Astrocyte of the spinal cord (primary cell): ENCODE data around the gene POMT2.

Experiments used
- DNase-seq: peaks from one replicate; pipeline ENCODE4 v3.0.0; 2011; ENCODE audit warnings: low read depth, low spot score
- H3K4me3 ChIP-seq: 2 replicates; pipeline ENCODE4 v1.5.1; 2011; ENCODE audit warnings: low read depth, mild to moderate bottlenecking, low read length, moderate library complexity
- in situ Hi-C: cut with HindIII; loops from 2 replicates; pipeline ENCODE4 v1.10.0; 2017; ENCODE audit warnings: low sequenced_read_pairs
- TF ChIP-seq, protein P1 (sequence below): IDR thresholded peaks from 2 replicates; pipeline ENCODE4 v1.5.1; 2012; ENCODE audit warnings: low read depth, mild to moderate bottlenecking, low read length, inconsistent platforms

Gene POMT2

DNA sequence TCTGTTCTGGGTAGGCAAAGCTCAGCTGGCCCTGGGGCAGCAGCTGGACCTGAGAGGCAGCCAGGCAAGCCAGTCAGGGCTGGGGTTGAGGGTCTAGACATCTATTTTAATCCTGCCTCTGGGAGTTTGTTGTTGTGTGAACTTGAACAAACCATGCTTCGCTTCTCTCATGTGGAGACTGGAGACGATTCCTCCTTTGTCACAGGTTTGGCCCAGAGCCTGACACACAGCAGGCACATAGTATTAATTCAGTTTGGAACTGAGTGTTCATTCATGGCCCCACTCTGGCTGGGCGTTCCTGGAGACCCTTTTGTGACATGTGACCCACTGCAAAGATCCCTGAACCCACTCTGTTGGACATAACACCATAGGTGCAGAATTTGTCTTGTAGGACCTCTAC lies 89.0 kb downstream of the POMT2 start:
- DNase-seq, result no peak
- H3K4me3 ChIP-seq, result no peak overlapping the region
- TF ChIP-seq, protein P1, sequence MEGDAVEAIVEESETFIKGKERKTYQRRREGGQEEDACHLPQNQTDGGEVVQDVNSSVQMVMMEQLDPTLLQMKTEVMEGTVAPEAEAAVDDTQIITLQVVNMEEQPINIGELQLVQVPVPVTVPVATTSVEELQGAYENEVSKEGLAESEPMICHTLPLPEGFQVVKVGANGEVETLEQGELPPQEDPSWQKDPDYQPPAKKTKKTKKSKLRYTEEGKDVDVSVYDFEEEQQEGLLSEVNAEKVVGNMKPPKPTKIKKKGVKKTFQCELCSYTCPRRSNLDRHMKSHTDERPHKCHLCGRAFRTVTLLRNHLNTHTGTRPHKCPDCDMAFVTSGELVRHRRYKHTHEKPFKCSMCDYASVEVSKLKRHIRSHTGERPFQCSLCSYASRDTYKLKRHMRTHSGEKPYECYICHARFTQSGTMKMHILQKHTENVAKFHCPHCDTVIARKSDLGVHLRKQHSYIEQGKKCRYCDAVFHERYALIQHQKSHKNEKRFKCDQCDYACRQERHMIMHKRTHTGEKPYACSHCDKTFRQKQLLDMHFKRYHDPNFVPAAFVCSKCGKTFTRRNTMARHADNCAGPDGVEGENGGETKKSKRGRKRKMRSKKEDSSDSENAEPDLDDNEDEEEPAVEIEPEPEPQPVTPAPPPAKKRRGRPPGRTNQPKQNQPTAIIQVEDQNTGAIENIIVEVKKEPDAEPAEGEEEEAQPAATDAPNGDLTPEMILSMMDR, result no peak
- in situ Hi-C loops, result no loop called here

DNA sequence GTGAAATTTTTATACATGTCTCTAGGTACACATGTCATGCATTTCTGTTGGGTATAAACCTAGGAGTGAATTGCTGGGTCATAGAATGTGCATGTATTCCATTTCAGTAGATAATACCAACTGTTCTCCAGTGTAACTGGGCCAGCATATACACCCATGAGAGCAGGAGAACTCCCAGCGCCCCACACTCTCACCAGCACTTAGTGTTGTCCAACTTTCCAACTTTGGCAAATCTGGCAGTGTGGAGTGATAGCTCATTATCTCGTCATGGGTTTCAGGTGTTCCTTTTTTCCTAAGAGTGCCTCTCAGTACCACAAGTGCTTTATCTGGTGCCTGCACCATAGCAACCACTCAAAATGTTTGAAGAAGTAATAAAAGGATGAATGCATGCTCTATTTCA lies 89.8 kb downstream of the POMT2 start:
- TF ChIP-seq, protein P1, result no peak
- in situ Hi-C loops, result no loop called here
- DNase-seq, result no peak

DNA sequence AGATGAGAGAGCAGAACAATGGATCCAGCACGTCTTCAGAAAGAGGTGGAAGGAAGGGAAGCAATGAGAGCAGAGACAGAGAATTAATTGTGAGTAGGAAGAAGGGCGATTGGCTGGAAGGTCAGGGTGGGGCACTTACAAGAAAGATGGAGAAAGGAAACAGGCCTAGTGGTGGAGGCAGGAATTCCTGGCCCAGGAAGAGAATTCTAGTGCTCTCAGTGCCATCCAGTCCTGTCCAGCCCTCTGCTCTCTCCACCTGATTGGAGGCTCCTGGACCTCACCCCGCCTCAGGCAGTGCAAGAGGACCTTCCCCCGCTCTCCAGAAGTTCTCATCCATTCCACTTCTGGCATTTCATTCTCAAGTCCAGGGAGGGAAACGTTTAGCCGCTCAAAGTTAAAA lies 92.6 kb downstream of the POMT2 start:
- in situ Hi-C loops, result no loop called here
- TF ChIP-seq, protein P1, result no peak
- no peak for DNase-seq
- H3K4me3 ChIP-seq, result no peak overlapping the region

More for the DNA sequence above, 89.8 kb downstream of the POMT2 start:
- H3K4me3 ChIP-seq, result no peak overlapping the region

DNA sequence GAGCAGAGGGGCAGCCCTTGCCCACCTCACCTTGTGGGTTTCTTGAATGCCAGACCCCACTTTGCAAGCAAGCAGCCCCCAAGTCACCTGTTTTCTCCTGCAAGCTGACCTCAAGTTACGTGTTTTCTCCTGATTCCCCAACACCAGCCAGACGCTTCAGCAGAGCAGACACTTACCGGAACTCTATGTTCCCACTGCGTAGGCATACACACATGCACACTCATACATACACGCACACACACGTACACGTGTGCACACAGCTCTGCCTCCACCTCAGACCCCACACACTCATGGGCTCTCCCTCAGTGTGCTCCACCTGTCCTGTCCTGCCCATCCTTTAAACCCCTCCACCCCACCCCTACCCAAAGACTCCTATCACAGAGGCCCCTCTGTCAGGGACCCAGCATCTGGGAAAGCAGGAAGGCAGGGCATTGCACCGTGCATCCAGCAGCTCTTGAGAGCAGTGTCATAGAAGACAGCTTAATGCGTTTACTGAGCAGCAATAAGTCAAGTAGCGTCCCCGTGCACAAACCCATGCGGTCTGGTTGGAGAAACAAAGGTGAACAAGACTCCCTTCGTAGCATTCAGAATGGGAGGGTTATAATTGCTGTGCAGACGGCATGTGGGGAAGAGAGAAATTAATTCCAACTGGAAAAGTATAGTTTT lies 94.7 kb downstream of the POMT2 start:
- TF ChIP-seq, protein P1, result no peak
- in situ Hi-C loops, result no loop called here
- no peak overlapping the region for H3K4me3 ChIP-seq
- no peak for DNase-seq

DNA sequence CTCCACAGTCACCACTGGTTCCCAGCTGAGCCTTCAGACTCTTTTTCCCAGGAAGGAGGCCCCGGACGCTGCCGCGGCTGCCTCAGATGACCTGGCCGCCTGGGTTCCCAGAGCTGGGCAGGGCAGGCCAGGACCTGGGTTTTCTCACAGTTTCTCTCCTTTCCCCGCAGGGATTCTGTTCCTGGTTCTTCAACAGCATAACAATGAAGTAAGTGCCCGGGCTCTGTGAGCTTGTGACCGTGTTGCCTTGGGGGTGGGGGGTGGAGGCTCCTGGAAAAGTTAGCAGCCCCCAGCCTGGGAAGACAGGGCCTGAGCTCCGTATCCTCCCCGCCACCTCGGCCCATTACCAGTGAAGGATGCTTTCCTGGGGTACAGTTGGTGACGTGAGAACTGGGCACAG lies 95.4 kb downstream of the POMT2 start:
- no peak for DNase-seq
- in situ Hi-C loops, result no loop called here
- no peak overlapping the region for H3K4me3 ChIP-seq
- TF ChIP-seq, protein P1, result no peak
